Kidney tubule cell (primary cell): ENCODE measurements around the gene ERC2.
"Not testable (repeated sequence)": the region's sequence is repeated elsewhere in the genome, so short reads cannot be mapped to it uniquely, and the experiment has no call there.

Source experiments
- DNase-seq: peaks from one replicate; pipeline ENCODE4 v3.0.0-alpha.2; 2018; ENCODE audit warnings: low spot score

Gene ERC2

DNA sequence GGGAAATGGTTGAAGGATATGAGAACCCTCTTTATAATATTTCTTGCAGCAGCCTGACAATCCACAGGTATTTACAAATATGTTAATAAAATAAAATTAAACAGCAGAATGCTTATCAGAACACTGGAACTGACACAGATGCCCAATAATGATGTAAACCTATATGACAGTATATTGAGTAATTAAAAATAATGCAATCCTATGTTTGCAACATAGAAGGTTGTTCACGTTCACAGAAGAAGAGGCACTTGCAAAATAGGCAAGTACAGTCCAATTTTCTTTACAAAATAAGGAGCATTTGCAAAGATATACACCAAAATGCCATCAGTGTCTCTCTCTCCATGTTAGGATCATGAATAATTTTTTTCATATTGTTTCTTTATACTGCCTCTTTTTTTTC, 584.2 kb downstream of the ERC2 start:
- DNase-seq = no peak

DNA sequence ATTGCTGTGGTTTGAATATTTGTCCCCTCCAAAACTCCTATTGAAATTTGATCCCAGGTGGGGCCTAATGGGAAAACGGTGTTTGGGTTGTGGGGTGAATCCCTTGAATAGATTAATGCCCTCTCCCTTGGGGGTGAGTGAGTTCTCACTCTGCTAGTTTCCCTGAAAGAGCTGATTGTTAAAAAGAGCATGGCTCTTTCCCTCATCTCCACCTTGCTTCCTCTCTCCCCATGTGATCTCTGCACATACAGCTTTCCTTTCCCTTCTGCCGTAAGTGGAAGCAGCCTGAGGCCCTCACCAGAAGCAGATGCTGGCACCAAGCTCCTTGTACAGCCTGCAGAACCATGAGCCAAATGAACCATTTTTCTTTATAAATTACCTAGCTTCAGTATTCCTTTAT, 586.3 kb downstream of the ERC2 start:
- DNase-seq = no peak

DNA sequence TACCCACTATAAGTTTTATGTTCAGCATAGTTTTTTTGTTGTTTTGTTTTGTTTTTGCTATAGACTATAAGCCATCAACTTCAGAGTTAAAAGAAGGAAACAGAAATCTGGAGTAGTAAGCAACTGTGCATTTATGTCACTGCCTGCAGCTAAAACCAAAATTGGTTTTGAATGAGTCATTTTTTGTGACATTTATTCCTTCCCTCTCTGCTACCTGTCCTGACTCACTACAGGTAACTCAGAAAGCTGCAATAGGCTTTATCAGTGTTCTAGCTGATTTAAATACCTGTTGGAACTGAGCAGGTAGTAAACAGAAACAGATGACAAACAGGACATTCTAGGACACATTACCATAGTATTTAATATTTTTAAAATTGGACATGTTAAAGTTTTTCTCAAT, 587.9 kb downstream of the ERC2 start:
- DNase-seq = peak; percentile 50

DNA sequence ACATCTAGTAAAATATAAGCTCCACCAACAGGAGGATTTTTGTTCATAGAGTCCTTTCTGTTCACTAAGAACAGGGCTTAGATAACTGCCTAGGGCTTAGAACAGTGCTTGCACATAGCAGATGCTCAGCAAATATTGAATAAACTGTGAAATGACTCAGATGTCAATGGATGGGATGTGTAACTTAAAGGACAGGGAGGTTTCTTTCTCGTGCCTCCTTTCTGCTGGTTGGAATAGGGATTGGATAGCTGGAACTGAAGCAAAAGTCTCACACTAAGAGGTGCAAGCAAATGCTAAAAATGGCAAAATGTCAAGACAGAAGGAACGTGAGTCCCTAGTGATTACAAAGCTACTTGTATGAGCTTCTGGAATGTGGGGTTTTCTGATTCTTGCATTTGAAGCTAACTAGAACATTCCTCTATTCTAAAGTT, 588.4 kb downstream of the ERC2 start:
- DNase-seq = peak; percentile 24

DNA sequence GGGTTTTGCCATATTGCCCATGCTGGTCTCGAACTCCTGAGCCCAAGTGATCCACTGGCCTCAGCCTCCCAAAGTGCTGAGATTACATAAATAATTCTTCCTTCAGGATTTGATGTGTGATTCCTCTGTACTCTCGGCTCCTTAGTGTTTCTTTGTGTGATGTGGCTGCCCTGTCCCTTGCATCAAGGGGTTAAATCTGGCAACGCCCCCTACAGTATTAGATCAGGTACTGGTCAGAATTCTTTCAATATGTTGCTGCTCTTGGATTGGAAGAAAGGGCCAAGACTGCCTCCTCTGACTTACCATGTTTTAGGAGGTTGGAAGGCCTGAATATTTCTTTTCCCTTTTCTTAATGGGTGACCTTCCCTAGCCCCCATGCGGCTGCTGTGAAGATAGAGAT, 590.6 kb downstream of the ERC2 start:
- DNase-seq = no peak

DNA sequence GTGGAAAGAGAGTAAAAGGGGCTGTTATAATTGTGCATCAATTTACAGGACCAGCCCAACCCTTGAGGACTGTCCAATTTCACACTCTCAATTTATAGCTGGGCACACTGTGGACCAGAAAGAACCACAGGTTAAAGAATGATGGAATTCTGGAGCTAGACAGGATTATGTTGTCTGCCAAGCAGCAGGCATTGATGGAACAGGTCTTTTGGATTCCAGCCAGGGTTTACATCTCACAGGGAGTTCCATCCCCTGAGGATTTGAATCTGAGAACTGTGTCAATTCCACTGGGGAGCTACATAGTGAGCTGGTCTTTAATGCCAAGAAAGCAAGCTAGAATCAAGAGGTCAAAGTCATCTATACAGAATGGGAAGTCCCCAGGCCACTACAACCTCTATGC, 591.7 kb downstream of the ERC2 start:
- no peak for DNase-seq

DNA sequence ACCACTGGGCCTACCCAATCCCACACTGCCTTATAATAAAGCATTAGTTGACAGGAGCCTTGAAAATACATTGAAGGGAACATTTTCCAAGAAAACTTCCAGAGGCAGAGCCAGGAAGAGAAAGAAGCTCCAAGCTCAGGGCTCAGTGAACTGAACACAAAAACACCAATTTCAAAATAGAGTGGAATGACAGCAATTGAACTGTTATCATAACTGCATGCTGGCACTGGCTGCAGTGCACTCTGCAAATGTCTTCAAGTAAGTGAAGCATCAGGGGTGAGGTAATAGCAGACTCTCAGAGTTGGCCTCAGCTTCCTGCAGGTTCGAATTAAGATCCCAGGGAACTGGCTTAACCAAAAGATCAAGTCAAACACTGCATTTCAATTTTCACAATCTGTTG, 593.2 kb downstream of the ERC2 start:
- DNase-seq = no peak

DNA sequence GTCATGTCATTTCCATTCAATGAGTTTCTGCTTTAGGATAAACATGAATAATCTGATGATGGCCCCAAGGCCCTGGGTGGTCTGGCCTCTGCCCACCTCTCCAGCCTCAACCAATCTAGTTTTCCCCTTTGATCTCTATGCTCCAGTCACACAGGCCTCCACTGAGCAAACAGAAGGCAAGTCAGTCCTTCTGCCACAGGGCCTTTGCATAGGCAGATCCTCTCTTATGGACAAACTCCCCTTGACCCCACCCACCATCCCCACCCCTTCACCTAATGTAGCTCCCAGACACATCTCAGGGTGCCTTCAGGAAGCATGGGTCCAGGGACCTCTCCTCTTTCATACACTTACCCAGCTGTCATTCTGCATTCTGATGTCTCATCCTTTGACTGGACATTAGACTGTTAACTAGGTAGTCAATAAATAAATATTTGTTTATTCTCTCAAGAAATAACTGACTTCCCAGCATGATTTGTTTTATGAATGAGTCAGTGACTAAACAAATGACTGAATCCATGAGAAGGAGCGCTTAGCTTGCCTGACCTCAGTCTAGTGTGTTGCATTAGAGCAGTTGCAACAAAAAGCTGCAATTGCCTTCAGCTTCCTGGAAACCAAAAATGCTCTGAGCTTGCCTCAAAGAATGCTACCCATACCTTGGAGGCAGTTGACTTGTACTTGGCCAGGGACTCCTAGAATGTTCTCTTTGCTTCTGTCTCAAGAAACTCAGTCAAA, 594.6 kb downstream of the ERC2 start:
- DNase-seq = peak; percentile 30

DNA sequence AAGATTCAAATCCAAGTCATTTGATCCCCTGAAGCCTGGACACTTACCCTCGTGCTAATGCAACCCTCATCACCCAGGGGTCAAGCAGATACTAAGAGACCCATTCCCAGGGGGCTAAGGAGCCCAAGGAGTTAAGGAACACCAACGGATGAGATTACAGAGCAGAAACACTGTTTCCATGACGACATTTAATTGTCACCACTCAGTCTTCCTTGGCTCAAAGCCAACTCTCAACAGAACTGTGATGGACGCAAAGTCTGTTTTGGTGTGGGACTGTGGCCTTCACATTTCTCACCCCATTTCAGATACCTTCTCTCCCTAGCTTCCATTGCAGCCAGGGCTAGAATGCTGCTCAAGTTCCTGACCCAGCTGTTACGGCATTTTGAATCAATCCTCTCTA, 597.7 kb downstream of the ERC2 start:
- no peak for DNase-seq

DNA sequence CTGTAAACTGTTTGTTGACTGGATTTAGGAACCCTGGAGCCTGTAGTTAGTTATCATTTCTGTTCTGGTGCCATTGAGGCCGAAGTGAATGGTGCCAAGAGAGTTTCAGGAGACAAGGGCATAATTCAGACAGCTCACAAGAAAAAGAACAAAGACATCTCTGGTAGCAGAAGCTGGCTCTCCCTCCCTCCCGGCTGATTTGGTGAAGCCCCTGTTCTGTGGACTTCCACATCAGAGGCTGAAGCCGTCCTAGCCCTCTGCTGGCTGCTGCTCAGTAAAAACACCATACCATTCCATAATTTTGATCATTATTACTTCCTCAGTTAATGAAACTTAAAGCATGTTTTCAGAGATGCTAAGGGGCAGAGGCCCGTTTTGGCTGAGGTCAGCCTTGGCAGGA, 599.9 kb downstream of the ERC2 start:
- DNase-seq = no peak

DNA sequence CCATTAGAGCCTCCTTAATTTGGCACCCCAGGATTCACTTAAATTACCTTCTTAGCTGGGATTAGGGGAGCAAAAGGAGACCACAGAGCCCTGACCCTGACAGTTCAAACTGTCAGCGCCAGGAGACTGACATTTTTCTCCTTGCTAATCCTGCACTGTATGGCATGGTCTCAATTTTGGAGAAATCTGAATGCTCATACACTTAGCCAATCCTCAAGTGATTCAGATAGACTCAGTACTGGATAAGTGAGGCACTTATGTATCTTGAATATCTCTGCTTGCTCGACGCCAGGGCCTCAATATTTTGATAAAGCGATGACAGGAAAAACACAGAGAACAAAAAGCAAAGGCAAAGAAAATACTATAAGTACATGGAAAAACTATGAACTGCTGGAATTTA, 605.2 kb downstream of the ERC2 start:
- no peak for DNase-seq

DNA sequence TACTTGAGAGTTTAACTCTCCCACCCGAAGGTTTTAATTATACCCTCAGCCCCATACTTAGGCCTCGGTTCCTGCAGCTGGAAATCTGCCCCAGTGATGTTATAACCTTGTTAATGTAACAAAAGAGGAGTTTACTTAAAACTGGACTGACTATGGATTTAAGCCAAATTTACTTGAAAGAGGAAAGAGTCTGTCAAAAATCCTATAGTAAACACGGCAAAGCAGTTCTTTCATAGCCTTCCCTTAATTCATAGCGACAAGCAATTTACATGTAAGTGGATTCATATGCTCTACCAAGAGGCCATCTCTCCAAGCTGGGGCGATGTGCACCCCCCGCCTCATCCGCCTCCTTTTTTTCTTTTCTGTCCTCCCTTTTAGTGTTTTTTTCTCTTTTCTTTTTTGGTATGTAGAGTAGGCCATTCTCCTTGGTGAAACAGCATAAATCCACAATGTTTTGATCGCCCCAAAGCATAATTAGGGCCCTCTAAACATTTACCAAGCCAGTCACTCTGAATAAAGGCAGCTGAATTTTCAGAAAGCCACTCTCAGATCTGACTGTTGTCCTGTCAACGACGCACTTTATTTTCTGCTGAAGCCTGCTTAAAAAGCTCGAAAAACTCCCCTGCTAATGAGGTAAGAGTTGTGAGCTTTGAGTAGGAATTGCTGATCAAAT, 608.1 kb downstream of the ERC2 start:
- DNase-seq = no peak

DNA sequence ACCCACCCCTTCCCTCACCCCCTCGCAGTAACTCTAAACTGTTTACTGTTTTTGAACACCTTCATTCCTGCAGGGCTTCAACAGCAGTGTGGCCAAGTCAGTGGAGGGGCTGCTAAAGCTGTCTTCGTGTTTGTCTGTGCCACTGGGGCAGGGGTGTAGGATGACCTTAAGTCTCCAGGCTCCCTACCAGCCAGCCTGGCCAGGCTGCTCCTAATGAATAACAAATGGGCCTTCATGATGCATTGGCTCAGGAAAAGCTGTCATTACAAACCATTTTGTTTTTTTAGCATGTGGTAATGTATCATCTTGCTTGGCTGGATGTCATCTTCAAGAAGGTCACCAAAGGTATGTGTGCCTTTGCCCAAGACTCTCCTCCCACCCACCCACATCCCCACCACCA, 609.0 kb downstream of the ERC2 start:
- DNase-seq = no peak

DNA sequence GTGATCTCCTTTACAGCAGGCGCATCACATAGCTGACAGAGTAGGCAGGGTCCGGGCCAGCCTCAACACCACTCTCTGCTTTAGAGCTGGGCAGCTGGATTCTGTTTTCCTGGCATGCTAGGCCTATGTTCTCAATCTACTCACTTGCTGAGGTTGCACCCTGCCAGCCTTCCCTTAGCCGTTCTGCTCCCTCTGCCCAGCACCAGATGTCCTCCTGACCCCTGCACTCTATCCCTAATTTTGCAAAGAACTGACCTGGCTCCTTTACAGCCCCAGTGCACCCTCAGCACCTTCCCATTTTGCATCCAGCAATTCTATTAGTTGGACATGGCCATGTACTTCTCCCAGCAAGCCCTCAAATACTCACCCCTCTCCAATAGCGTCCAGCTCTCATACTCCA, 609.5 kb downstream of the ERC2 start:
- no peak for DNase-seq

DNA sequence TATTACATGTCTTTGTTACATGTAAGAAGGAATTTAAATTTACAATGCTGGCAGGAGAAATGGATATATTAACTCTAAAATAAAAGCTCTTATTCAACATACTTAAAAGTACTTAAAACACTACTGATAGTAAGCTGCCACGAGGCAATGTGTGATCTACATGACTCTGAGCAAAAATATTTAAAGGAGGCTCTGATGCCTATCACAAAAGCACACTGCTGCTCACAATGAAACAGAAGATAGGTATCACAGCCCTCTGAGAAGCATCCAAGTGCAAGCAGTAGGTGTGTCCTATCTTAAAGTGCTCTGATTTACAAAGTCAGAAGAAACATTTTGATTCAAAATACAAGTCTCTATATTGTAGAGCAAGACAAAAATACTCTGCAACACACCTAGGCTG, 610.0 kb downstream of the ERC2 start:
- no peak for DNase-seq

DNA sequence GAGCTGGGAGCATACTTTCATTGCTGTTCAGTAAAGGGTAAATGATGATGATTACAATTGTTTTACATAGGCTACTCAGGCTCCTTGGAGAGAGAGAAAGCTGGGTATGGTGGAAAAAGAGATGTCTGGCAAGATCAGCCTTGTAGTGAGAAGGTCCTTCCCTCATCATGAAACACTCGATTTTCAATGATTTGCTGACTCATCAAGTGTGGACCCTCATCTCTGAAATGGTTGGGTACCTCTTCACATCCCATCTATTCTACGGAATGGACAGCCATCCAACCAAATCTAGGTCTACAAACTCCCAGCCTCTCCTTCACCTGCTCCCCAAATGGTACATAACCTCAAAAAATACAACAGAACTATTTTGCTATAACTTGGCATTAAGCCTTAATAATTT, 610.6 kb downstream of the ERC2 start:
- DNase-seq = no peak

DNA sequence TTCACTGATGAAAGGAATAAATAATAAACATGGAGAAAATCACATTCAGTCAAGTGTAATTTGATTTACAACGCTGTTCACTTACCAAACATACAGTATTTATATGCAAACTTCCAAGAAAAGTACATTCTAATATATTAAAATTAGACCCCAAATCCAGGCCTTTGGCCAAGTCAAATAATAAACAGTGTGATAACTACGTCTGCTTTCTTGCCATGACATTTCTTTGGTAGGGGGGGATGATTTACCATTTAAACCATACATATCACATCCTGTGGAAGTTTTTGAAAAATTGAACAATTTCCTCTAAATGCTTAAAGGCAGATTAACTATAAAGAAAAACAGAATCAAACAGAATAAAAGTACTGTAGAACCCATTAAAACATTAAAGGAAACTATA, 613.0 kb downstream of the ERC2 start:
- DNase-seq = no peak

DNA sequence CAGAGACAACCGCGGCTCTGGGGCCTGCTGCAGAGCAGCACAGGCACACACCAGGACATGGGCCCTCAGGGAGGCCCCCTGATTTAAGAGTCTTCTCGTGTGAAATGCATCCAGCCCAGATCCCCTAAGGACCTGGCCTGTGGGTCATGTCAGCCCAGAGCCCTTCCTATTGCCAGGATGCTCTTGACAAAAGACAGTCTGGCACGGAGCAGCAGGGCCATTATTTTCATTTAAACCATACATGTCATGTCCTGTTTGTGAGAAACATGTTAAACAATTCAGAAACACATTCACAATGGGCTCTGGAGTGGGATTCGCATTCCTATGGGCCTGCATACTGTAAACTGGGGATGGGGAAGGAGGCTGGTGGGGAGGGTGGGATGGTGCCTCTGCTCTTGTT, 613.8 kb downstream of the ERC2 start:
- no peak for DNase-seq

DNA sequence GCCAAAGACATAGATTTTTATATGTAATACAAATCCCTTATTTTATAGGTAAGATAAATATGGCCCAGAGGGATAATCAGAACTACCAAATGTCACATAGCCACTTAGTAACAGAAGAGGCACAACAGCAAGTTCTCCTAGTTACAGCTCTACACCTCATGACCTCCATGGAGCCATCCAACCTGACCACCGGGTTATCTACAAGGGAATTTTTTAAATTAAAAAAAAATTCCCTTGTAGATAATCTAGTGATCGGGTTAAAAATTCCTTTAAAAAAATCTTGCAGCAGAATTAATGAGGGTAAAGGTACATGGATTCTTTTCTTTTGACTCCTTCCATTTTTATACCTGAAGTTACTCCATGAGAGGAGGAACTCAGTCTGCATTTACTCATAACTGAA, 615.9 kb downstream of the ERC2 start:
- no peak for DNase-seq

DNA sequence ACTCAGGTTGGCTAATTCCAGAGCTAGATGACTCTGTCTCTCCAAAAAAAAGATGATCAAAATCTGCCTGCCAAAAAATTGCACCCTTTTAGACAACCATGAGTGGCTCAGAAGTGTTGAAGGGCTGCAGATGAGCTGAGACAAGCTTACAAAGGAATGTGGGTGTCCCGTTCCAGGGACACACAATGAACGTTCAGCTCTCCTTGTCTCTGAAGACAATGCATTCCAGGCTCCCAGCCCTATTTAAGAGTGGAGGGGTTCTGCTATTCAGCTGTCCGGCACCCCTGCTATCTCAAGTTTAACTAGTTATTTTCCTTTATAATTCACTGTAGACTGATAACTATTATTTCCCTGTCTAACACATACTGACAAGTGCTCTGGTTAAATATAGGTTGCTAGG, 626.1 kb downstream of the ERC2 start:
- DNase-seq = no peak

DNA sequence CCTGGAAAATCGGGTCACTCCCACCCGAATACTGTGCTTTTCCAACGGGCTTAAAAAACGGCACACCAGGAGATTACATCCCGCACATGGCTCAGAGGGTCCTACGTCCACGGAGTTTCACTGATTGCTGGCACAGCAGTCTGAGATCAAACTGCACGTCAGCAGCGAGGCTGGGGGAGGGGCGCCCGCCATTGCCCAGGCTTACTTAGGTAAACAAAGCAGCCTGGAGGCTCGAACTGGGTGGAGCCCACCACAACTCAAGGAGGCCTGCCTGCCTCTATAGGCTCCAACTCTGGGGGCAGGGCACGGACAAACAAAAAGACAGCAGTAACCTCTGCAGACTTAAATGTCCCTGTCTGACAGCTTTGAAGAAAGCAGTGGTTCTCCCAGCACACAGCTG, 636.4 kb downstream of the ERC2 start:
- not testable (repeated sequence) for DNase-seq

DNA sequence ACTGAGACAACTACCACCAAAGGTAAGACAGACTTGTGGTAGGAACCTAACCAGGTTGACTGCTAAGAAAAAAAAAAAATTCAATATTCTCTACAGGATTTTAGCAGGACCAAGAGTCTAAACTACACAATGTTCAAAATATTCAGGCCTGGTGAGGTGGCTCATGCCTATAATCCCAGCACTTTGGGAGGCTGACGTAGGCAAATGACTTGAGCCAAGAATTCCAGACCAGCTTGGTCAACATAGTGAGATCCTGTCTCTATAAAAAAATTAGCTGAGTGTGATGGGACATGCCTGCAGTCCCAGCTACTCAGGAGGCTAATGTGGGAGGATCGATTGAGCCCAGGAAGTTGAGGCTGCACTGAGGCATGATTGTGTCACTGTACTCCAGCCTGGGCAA, 639.6 kb downstream of the ERC2 start:
- DNase-seq = no peak

DNA sequence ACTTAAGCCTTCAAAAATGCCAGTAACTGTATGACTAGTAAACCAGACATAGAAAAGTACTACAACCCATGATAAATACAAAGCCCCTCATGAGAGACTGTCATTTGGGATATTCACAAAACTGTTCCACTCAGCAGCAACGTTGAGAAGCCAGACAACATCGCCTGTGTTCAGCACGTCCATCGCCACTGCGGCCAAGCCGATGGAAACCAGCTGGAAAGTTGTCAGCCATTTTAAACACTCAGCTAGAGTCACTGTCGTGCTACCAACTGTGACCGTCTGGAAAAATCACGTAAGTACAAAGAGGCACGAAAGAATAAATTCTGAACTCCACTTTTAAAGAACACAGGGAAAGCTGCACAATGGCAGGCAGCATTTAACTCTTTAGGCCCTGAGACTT, 640.5 kb downstream of the ERC2 start:
- no peak for DNase-seq
